NCI-H2227 treated with DMSO at 0.1 percent for 48 hours (cell line): Measurements from ENCODE around the gene ZNF821.
"Not testable (repeated sequence)": the region's sequence is repeated elsewhere in the genome, so short reads cannot be mapped to it uniquely, and the experiment has no call there.

Experiments
- DNase-seq: peaks from one replicate; lab custom pipeline; 2025; lab: John Stamatoyannopoulos, UW

Gene ZNF821

DNA sequence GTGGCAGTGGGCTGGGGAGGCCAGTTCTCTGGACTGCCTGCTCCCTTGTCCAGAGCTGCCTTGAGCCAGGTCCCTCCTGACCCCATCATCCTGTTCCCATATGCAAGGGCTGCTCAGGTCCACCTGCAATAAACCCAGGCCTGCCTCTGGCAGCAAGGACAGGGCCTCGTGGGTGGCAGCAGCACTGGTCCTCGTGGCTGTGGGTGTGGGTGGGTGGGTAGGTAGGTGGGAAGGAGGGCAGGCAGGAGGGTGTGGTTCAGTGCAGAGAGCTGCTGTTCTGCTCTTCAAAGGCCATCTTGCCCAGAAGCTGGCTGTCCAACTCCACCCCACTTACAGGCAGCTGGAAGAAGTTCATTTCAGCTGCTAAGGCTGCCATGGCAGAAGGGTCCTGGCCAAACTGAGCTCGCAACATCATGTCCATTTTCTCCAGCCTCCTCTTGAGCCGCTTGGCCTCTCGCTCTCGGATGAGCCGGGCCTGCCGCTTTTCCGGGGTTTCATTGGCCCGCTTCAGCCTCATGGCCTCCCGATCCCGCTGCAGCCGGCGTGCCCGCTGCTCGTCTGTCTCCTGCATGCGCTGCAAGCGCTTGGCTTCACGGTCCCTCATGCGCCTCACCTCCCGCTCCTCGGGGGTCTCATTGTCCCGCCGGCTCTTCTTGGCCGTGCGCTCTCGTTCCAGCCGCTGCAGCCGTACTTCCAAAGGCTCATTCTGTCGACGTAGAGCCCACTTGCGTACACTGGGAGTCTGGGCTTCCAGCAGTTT, 24.0 kb downstream of the ZNF821 start:
- no peak for DNase-seq

DNA sequence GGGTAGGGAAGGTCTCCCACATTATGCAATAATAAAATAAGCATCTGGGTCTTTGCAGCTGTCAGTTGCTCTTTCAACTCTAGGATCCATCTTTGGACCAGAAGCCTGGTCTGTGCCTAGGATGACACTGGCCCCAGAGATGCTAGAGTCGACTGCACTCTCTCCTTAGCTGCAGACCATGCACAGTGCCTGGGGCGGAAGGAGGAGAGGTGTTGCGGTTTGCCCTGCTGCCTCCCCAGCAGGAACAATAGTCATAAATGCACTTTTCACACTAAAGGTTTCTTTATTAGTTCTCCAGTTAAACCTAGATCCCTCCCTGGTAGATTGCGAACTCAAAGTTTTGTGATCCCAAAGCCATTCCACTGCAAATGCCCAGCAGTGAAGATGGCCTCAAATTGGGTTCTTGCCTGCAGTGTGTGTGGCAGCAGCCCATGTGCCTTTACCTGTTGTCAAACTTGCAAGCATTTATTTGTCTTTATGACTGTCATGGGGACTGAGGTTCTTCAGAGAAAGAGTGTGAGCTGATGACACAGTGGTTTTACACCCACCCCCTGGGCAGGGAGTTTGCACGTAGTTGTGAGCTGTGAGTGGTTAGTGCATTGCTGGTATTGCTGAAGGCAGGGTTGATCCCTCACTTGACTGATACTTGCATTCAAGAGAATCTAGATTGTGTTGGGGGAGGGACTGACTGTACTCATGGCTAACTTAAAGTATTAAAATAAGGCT, 27.9 kb downstream of the ZNF821 start:
- DNase-seq, result no peak

DNA sequence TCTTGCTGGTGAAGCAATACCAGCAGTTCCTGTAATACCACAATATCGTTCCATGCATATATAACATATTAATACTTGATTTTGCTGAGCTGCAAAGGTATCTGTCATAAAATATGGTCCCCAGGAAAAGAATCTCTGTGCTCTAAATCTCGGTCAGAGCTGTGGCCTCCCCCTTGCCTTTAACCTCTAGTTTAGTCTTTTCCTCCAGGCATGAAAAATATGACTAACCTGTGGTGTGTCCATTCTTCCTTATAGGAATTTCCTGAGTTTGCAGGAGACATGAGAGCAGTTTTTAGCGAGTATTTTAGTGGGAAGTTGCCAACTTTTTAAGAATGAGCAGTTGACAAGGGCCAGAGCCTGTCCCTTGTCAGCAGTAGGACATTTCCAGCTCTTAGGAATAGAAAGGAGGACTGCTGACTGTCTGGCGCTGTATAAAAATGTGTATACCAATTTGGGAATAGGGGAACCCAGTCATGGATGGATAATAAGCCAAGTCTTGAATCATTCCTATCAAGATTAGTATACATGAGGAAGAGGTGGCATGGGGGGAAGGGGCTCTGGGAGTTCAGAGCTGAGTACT, 29.5 kb downstream of the ZNF821 start:
- DNase-seq, result no peak

DNA sequence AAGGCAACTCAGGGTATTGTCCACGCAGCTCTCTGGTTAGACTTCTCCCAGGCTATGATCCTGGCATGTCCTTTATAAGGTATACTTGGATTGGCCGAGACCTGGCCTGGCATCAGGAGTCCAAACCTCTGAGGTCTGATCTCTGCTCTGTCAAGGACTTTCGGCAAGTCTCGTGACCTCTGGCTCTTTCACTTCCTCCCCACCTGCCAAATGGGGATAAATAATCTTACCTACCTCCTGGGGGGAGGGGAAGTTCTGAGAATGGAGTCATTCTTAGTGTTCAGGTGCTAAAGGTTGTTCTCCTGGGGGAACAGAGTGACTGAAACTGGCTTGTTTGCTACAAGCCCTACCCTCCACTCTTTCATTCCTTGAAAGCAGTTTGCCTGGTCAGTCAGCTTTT, 30.6 kb downstream of the ZNF821 start:
- DNase-seq, result no peak

DNA sequence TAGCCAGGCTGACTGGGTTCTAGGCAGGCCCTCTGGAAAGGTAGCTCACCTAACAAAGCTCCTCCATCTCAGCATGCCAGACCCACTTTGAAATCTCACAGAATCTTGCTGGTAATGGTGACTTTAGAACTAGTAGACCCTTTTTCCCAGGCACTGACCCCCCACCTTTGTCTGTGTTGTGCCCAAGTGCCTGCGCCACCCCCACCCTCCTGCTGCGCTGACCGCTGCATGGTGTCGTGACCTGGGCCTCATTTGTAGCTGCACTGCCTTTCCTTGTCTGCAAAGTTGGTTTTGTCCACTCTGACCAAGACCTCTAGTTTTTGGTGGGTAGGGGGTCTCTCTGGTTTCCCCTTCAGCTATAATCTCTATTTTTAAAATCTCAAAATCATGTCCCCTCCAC, 31.4 kb downstream of the ZNF821 start:
- no peak for DNase-seq

DNA sequence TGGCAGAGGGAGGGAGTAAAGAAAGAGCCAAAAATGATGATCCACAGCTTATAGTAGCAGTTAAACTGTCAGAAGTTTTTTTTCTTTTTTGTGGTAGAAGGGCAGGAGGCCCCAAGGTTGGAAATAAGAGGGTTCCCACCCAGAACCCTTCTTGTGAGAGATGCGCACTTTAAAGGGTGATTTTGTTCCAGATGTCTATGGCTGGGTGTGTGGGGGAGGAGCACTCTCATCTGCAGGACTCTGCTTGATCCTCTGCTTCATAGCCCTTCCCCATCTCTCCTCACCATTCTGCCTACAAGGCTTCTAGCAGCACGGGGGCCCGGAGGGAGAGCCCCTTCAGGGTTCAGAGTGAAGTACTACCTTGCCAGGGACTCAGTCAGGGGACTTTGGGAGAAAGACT, 31.8 kb downstream of the ZNF821 start:
- no peak for DNase-seq

DNA sequence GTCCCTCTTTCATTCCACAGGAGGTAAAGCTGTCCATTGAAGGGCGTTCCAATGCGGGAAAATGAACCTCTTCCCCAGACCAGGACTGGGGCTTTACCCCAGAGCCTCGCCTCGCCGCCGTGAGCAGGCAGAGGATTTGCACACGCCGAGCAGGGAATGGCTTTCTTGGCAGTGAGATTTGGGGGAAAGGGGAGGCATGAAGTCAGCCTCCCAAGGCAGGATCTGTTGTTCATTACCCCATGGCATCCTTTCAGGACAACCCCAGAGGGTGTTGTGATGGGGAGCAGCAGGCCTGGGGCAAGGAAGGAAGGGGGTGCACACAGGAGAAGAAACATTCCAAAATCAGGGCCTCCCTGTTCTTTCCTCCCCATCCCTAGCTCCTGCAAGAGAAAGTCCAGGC, 32.2 kb downstream of the ZNF821 start:
- no peak for DNase-seq

DNA sequence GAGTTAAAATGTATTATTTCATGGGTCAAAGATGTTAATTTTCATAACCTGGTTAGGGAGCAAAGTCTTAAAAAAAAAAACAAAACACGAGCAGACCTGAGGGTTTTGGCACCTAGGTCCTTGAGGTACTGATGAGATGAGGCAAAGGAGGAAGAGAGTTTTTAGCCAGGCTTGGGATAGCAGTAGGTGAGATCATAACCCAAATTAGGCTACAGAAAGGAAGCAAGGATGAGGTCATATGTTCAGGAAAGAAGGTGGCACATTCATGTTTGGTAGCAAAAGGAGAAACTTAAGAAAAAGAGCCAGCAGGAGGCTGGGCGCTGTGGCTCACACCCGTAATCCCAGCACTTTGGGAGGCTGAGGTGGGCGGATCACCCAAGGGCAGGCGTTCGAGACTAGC, 35.4 kb downstream of the ZNF821 start:
- DNase-seq, result no peak

DNA sequence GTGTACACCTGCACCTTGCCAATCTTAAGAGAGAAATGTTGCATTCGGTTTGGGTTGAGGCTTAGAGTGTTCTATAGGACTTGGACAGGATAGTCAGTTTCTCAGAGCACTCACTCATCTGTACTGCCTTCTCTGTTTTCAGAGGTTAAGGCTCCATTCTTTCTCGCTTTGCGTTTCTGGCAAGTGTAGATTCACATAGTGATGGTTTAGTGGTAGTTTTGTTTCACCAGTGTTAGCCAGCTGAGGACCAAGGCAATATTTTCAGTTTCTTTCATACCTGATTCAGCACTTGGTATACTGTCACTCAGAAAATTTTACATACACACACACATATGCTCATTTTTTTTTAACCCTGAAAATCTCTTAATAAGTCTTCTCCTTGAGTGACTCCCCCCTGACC, 36.9 kb downstream of the ZNF821 start:
- no peak for DNase-seq

DNA sequence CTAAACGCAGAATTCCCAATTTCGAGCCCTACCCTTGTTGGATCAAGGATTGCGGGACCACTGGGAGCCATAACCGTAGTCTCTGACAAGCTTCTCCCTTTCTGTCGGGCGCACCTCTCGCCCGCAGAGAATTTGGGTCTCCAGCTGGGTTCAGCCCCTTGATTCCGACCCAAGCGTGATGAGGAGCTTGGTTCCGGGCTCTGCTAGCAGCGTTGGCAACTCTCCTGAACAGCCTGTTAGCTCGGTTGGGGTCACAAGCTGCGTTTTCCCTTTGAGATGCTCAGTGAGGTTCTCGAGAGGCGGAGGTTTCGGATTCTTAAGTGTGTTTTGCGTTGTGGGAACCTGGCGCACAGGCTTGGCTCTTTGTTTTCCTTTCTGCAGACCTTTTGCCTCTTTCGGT, 37.6 kb downstream of the ZNF821 start:
- peak; percentile 0 for DNase-seq

DNA sequence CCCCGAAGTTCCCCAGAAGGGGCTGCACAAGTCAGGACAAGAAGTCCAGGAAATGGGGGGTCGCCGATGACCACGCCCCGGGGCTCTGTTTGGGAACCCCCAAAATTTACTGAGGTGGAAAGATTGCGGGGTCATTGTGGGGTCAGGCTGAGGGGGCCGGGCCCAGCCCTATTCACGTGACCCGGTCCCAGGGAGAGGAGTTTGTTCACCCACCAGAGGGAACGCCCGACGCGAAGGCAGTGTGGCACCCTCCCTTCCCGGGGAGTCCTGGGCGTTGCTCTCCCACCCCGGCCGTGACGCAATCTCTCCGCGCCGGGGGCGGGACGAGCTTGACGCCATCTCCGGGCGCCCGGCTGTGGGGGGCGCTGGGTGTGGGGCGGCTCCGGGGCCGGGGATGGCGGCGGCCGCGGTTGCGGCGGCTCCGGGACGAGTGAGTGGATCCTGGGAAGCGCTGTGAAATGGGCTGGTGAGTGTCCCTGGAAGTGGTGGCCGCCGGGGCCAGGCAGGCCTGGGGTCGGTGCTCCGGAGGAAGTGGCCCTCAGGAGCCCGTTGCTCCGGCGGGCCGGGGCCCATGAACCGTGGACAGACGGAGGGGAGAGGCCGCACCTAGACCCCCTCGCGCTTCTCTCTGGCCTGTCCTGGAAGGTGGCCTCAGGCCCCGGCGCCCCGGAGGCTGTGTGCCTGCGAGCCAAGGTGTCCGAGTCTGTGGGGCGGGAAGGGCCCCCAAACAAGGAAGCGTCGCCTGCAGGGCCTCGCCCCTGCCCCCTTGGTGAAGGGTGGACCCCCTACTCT, 38.1 kb downstream of the ZNF821 start, which contains the start of gene ATXN1L:
TSS of gene ATXN1L (plus strand) at position 338 of the 792 bp plus-strand sequence. CDS start 3,765 bp downstream, outside the sequence.
- DNase-seq, result peak; percentile 47

DNA sequence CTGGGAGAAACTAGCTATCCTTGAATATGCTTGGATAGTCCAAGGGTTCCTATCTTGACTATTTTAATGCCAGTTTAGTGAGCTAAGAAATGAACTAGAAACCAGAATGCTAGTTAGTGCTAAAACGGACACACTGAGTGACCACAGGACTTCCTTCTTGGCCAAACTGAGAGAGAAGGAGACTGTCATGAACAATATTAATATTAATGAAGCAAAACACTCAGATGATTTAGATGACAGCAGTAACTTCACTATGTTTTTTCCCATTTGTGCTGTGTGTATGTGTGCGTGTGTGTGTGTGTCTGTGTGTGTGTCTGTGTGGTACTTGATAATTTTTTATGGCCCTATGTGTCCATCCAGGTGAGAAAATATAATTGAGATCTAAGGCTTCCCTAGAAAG, 40.4 kb downstream of the ZNF821 start:
- no peak for DNase-seq

DNA sequence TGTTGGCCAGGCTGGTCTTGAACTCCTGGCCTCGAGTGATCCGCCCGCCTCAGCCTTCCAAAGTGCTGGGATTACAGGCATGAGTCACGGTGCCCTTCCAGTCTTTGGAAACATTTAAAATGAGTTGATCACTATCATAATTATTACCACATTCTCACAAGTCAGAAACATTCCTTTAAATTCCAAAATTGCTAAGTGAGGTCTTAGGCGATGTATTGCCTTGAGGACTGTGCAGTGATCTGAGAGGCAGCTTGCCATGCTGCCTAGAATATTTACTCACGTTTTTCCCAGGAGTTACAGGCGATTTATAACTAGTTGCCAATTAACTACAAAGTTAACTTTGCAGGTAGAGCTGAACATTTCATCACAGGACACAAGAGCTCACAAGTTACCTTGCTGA, 43.9 kb downstream of the ZNF821 start:
- no peak for DNase-seq

DNA sequence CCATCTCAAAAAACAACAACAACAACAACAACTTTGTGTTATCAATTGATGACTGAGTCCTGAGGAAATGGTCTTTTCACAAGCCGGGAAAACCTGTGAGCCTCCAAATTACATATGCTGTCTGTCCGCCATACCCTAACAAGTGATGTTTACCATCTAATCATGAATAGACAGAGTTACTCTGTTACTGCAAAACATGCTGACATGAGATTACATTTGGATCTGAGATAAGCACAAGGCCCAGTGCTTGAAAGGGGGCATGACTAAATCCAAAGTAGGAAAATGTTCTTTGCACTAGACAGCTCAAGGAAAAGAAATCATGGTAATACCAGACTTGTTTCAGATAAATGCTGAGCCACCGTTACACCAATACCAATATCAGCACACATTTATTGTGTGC, 46.8 kb downstream of the ZNF821 start:
- no peak for DNase-seq

DNA sequence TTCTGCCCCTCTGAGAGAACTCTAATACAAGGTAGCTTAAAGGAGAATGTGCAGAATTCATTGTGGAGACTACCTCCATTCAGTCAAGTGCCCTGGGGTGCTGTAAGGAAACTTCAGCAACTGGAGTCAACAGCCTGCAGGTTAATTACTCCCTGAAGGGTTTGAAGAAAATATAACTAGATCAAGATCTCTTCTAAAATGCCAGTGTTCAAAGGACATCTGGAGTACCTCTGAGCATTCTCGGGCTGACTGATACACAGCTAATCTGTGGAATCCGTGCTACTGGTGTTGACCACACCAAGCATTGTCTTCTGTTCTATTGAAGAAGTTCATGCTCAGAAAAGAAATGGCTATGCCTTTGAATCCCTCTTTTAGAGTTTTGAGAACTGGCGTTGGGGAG, 49.7 kb downstream of the ZNF821 start:
- no peak for DNase-seq

DNA sequence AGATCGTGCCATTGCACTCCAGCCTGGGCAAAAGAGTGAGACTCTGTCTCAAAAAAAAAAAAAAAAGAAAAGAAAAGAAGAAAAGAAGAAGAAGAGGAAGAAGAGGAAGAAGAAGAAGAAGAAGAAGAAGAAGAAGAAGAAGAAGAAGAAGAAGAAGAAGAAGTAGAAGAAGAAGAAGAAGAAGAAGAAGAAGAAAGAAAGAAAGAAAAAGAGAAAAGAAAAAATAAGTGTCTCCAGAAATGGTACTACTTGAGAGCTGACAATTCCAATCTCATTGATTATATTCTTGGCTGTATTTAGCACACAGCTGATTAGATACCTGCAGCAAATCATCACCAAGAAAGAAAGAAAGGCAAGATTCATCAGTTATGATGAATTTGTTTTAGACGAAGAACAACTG, 51.9 kb downstream of the ZNF821 start:
- DNase-seq, result not testable (repeated sequence)

DNA sequence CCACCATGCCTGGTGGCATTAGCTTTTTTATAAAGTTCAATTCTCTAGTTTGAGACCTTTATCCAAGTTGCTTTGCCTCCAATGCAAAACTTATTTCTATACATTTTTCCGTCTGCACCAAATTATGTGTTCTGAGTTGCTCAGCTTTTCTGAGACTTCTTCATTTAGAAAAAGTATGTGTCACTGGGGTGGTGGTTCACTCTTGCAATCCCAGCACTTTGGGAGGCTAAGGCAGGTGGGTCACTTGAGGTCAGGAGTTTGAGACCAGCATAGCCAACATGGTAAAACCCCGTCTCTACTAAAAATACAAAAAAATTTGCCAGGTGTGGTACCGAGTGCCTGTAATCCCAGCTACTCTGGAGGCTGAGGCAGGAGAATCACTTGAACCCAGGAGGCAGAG, 52.3 kb downstream of the ZNF821 start:
- DNase-seq, result not testable (repeated sequence)

DNA sequence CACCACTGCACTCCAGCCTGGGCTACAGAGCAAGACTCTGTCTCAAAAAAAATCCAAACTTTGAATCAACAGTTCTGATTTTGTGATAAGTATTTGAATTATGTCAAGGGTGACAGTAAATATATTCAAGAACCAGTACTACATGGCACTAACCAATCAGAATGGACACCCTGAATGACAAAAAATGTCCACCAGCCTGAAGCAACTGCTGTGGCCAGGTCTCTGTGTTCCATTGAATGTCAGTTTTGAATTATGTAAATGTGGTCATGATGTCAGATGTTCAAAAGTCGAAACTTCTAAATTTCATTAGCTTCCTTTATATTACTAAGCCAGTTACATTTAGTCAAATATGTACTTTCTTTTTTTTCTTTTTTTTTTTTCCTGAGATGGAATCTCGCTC, 53.6 kb downstream of the ZNF821 start:
- DNase-seq, result no peak

DNA sequence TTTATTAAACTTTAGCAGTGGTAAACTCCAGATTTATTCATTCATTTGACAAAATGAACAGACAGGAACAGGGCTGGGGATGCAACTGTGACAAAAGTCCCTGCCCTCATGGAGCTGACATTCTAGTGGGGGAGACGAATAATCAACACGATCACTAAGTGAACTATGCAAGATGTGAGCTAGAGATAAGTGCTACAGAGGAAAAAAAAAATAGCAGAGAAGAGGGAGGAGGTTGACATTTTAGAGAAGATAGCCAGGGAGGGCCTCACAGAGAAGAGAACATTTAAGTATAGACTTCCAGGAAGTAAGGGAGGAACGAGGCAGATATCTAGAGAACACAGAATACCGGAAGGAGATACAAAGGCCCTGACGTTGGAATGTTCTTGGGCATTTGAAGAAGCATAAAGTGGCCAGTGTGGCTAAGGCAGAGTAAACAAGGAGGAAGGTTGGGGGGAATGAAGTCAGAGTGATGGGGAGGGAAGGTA, 57.4 kb downstream of the ZNF821 start:
- no peak for DNase-seq

DNA sequence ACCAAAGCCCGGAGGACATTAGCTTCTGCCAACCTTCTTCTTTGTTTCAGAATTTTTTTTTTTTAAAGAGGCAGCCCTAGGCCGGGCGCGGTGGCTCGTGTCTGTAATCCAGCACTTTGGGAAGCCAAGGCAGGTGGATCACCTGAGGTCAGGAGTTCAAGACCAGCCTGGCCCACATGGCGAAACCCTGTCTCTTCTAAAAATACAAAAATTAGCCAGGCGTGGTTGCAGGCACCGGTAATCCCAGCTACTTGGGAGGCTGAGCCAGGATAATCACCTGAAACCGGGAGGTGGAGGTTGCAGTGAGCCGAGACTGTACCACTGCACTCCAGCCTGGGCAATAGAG, 66.9 kb downstream of the ZNF821 start:
- DNase-seq, result not testable (repeated sequence)

DNA sequence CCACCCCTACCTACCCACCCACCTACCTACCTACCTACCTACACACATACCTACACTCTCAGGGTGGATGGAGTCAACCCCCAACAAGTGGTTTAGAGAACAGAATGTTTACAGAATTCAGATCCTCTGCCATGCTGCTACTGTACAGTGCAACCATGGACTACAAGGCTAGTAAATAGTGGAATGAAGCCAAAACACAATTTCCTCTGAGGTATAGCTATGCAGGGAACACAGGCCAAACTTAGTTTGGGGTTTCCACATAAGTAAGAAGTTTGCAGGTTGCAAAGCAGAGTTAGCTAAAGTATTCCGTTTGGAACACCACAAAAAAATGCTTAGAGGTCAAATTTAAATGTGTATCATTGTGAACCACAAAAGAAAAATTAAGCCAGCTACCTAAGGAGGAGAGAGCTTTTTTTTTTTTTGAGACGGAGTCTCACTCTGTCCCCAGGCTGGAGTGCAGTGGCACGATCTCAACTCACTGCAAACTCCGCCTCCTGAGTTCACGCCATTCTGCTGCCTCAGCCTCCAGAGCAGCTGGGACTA, 72.7 kb downstream of the ZNF821 start:
- DNase-seq, result no peak

DNA sequence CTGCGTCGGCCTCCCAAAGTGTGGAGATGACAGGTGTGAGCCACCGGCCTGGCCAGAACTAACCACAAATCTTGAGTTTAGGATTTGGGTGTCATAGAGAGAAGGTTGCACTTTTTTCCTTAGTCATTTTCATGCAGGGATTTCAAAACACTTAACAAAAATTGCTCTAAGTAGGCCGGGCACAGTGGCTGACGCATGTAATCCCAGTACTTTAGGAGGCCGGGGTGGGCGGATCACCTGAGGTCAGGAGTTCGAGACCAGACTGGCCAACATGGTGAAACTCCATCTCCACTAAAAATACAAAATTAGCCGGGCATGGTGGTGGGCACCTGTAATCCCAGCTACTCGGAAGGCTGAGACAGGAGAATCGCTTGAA, 73.8 kb downstream of the ZNF821 start:
- DNase-seq, result not testable (repeated sequence)
